Measurements from ENCODE around the gene KLHDC3.

KLHDC3 gene

GRCh38 chr6:43019152-43019551, 5.1 kb downstream of the KLHDC3 start:
- H3K27ac ChIP-seq = no peak overlapping the region
- TF ChIP-seq, protein P1, sequence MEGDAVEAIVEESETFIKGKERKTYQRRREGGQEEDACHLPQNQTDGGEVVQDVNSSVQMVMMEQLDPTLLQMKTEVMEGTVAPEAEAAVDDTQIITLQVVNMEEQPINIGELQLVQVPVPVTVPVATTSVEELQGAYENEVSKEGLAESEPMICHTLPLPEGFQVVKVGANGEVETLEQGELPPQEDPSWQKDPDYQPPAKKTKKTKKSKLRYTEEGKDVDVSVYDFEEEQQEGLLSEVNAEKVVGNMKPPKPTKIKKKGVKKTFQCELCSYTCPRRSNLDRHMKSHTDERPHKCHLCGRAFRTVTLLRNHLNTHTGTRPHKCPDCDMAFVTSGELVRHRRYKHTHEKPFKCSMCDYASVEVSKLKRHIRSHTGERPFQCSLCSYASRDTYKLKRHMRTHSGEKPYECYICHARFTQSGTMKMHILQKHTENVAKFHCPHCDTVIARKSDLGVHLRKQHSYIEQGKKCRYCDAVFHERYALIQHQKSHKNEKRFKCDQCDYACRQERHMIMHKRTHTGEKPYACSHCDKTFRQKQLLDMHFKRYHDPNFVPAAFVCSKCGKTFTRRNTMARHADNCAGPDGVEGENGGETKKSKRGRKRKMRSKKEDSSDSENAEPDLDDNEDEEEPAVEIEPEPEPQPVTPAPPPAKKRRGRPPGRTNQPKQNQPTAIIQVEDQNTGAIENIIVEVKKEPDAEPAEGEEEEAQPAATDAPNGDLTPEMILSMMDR (conservative IDR thresholded peaks at IDR 0.05) = no peak

DNA sequence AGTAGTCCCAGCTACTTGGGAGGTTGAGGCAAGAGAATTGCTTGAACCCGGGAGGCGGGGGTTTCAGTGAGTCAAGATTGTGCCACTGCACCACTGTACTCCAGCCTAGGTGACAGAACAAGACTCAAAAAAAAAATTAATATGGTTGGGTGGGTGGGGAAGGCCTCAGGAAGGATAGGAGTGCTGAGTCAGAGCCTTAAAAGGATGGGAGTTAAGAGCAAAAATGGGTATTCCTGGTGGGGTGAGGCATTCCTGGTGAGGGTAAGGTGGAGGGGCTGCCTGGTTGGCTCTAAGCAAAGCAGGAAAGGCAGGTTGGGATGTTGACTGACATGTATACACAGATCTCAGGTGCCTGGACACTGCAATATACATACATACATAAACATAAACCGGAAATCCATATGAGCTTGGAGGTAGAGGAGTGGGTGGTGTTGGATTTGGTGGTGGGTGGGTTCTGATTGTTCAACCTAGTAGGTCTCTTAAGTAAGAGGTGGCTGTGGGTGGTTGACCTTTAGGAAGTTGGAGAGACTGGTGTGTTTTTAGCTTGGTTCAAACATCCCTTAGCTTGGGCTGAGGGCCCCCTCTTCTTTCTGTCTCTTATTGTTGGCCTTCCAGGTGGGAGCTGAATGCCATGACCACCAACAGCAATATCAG, 6.1 kb downstream of the KLHDC3 start:
- TF ChIP-seq, protein P1 (conservative IDR thresholded peaks at IDR 0.05) = no peak
- 0 out of 2 replicates have a peak overlapping the region, but pooled peaks have one; percentile 84 for H3K27ac ChIP-seq

DNA sequence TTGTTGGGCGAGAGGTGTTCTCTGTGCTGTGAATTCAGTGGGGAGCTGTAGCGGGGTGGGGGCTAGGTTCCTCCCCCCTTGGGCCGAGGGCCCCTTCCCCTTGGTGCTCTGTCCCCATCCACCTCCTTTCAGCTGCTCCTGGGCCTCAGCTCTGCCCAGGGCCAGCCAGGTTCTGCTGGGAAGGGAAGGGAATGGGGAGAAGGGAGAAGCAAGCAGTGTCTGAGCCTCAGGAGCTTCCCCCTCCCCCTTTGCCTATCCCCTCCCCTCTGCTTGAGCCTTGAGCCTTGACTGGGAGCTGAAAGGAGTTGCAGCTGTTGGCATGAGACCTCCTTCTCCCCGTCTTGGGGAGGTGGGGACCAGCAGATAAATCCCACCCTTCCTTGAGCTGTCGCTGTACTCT, 6.8 kb downstream of the KLHDC3 start:
- peak overlapping the region; percentile 84 for H3K27ac ChIP-seq
- TF ChIP-seq, protein P1 (conservative IDR thresholded peaks at IDR 0.05) = no peak

DNA sequence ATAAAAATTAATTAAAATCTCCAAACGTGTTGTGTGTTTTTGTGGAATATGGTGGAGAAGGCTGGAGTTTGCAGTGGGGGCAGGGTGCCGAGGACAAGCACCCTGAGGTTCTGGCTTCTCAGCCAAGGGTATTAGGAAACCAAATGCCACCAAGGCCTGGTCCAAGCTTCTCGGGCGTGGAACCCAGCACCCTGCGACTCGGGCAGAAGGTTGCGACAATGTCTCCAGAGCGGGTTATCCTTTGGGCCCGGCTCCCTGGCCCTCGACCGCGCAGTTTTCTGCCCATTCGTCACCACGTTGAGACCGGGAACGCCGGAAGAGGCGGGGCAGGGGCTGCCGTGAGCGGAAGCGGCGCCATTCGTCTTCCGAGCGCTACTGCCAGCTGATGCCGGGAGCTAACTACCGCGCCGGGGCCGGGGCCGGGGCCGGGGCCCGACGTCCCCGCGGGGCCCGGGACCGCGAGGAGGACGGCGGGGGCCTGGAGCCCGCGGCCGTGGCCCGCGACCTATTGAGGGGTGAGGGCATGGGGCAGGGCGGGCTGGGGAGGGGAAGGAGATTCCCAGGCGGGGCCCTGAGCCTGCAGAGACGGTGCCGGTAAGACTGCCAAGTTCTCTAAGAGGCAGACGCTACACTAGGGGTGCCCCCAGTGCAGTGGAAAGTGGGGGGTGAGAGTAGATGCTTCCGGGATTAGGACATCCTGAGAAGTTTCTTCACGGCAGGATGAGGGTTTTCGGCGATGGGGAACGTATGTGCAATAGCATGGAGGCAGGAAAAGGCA, 7.4 kb downstream of the KLHDC3 start, which contains the start of gene RRP36:
Gene RRP36, plus strand, starts transcription at position 354 of the 778 bp plus-strand sequence. Its CDS starts 32 bp downstream, at position 386.
- TF ChIP-seq, protein P1 (conservative IDR thresholded peaks at IDR 0.05) = no peak
- peak within 1 kb of the TSS; percentile 84 for H3K27ac ChIP-seq

DNA sequence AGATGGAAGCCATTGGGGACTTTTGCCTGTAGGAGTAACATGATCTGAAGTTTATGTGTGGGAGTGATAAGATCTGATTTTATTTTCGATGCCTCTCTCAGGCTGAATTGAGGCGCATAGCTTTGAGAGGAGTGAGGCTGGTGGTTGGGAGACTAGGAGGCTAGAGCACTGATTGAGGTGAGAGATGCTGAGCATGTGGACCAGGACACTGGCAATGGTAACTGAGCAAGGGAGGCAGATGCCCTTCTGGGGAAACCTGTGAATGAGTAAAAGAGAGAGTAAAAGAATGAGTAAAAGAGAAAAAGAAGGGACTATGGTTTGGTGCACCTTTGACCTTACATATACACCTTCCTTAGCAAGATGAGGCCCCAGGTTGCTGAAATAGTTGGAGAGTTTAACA, 10.4 kb downstream of the KLHDC3 start:
- H3K27ac ChIP-seq = no peak overlapping the region
- TF ChIP-seq, protein P1 (conservative IDR thresholded peaks at IDR 0.05) = no peak

- TF ChIP-seq, protein P1 (conservative IDR thresholded peaks at IDR 0.05) = no peak
- H3K27ac ChIP-seq = no peak overlapping the region
Measured at GRCh38 chr6:43026365-43026764, 12.3 kb downstream of the KLHDC3 start.

GRCh38 chr6:43029120-43029519, 15.1 kb downstream of the KLHDC3 start:
- H3K27ac ChIP-seq = no peak overlapping the region
- TF ChIP-seq, protein P1 (conservative IDR thresholded peaks at IDR 0.05) = no peak
